Esophagus squamous epithelium (tissue), 5 donors: ENCODE results near the gene KCNJ6. TPM values are rescaled to one million over a fixed set of nuclear protein-coding genes. Genes with fewer than 3 reads are reported as not detected.
"Not testable (repeated sequence)": the region's sequence is repeated elsewhere in the genome, so short reads cannot be mapped to it uniquely, and the experiment has no call there.

Source experiments
- DNase-seq: peaks from one replicate; lab custom pipeline; 2025; lab: John Stamatoyannopoulos, UW
- H3K27ac ChIP-seq, 4 donors: fragments of 200-600 bp; sonication (generic); one replicate each; pipeline ENCODE4 v1.5.1; 2016 to 2019; ENCODE audit warnings: mild to moderate bottlenecking in 1 of 4
- H3K27me3 ChIP-seq, 4 donors: fragments of 200-600 bp; sonication (generic); 1 replicate in 3 of 4; 2 replicates in 1 of 4; pipeline versions ENCODE4 v1.5.1 to v1.6.0; 2017 to 2021; ENCODE audit warnings: antibody characterized with exemption in 1 of 4
- H3K36me3 ChIP-seq, 3 donors: fragments of 200-600 bp; sonication (generic); one replicate each; pipeline ENCODE4 v1.5.1; 2016 to 2019
- H3K4me1 ChIP-seq, 3 donors: fragments of 200-600 bp; sonication (generic); one replicate each; pipeline ENCODE4 v1.5.1; 2017 to 2019
- H3K4me3 ChIP-seq, 4 donors: fragments of 200-600 bp; sonication (generic); 1 replicate in 3 of 4; 2 replicates in 1 of 4; pipeline ENCODE4 v1.5.1; 2016 to 2019; ENCODE audit warnings: mild to moderate bottlenecking in 2 of 4, moderate library complexity in 1 of 4
- H3K9me3 ChIP-seq, 3 donors: fragments of 200-600 bp; sonication (generic); one replicate each; pipeline ENCODE4 v1.5.1; 2016 to 2019
- POLR2A ChIP-seq, 4 donors: fragments of 450-650 bp; IDR thresholded peaks; one replicate each; pipeline ENCODE4 v1.6.1; 2017; ENCODE audit warnings: antibody characterized with exemption in 4 of 4, mild to moderate bottlenecking in 4 of 4, moderate library complexity in 3 of 4
- WGBS, 2 donors: methylation state at CpG; one replicate each; pipeline ENCODE4 v1.1.5; 2018; 5-methylcytosine and 5-hydroxymethylcytosine counted together
- intact Hi-C: fragments of 100-400 bp; cut with DNase I; formaldehyde crosslinking; loops from one replicate; pipeline ENCODE4 v1.15.0; 2022
- total RNA-seq, 4 donors: library from RNA; depleted of rRNA; stranded (reverse); fragments of >200 nt; gene quantifications; one replicate each; pipeline ENCODE4 v1.1.0, GENCODE V29; 2016
- TF ChIP-seq, protein P1 (sequence below), 6 experiments: fragments of 450-650 bp in 4 of 6; fragments of 200-600 bp in 2 of 6; sonication (generic) in 2 of 6; IDR thresholded peaks; one replicate each; pipeline ENCODE4 v1.5.1; 2016 to 2019; ENCODE audit warnings: antibody characterized with exemption in 6 of 6, mild to moderate bottlenecking in 4 of 6, moderate library complexity in 4 of 6
- donor health status: DM: yes; HTN: yes; CAD: no.

Gene KCNJ6
- total RNA-seq, 4 donors from 2014 or later: not detected

DNA sequence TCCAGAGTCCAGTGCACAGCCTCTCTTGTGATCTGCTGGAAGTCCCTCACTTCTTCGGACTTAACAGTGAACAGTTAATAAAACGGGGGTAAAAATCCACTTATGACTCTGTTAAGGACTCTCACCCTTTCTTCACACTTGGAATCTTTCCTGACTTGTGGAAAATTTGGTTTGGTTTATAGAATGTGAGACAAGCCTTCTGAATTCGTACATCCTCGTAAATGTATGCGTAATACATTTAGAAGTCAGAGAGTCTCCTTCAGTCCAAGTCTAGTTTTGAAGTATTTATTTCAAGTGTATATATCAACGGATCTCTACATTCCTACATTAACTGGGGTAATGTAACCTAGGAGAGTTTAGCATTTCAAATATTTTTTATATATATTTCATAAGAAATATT is 270.4 kb downstream of the KCNJ6 start:
- Histone ChIP-seq H3K27me3 (peaks cover 0 to 8% (median 0%) of the 10 kb centered on the region in 4 donors), H3K36me3 (no peaks in the 10 kb centered on the region), H3K4me1 (peaks cover 0 to 24% (median 5%) of the 10 kb centered on the region in 3 donors), H3K9me3 (no peaks in the 10 kb centered on the region), H3K27ac (no peak overlapping the region), H3K4me3 (no peak overlapping the region)
- 52 to 70% methylated on average over 6 of the region's 6 CpGs for WGBS, 2 donors
- intact Hi-C loops: no loop called here
- no peak for DNase-seq
- TF ChIP-seq, protein P1, sequence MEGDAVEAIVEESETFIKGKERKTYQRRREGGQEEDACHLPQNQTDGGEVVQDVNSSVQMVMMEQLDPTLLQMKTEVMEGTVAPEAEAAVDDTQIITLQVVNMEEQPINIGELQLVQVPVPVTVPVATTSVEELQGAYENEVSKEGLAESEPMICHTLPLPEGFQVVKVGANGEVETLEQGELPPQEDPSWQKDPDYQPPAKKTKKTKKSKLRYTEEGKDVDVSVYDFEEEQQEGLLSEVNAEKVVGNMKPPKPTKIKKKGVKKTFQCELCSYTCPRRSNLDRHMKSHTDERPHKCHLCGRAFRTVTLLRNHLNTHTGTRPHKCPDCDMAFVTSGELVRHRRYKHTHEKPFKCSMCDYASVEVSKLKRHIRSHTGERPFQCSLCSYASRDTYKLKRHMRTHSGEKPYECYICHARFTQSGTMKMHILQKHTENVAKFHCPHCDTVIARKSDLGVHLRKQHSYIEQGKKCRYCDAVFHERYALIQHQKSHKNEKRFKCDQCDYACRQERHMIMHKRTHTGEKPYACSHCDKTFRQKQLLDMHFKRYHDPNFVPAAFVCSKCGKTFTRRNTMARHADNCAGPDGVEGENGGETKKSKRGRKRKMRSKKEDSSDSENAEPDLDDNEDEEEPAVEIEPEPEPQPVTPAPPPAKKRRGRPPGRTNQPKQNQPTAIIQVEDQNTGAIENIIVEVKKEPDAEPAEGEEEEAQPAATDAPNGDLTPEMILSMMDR (IDR thresholded peaks at IDR 0.05): no peak
- no peak for TF ChIP-seq POLR2A (IDR thresholded peaks at IDR 0.05)

DNA sequence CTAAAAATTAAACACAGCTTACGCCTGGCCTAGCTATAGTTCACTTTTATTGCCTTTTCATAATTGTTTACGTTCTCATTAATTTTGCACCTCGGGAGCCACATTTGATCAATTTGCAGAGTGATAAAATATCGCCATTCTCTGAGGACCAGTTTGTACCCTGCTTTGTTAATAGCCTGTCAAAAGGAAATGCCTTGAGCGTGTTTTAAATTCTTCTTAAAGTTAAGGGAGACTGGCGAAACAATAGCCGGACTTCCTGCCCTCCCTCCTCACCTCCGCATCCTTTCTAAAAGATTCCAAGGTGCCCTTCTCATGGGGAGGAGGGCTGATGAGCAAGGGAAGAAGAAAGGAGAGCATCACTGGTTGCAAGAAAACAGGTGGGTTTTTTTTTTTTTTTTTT is 271.6 kb downstream of the KCNJ6 start:
- WGBS, 2 donors: 57 to 58% methylated on average over 7 to 8 of the region's 8 CpGs
- Histone ChIP-seq H3K9me3 (no peaks in the 10 kb centered on the region), H3K27me3 (peaks cover 0 to 8% (median 0%) of the 10 kb centered on the region in 4 donors), H3K27ac (no peak overlapping the region), H3K4me3 (no peak overlapping the region), H3K4me1 (peaks cover 0 to 24% (median 5%) of the 10 kb centered on the region in 3 donors), H3K36me3 (no peaks in the 10 kb centered on the region)
- TF ChIP-seq, protein P1 (IDR thresholded peaks at IDR 0.05): no peak
- TF ChIP-seq POLR2A (IDR thresholded peaks at IDR 0.05): no peak
- no peak for DNase-seq
- intact Hi-C loops: no loop called here

DNA sequence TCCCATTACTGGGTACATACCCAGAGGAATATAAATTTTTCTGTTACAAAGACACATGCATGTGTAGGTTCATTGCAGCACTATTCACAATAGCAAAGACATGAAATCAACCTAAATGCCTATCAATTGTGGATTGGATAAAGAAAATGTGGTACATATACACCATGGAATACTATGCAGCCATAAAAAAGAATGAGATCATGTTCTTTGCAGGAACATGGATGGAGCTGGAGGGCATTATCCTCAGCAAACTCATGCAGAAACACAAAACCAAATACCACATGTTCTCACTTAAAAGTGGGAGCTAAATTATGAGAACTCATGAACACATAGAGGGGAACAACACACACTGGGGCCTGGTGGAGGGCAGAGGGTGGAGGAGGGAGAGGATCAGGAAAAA is 272.4 kb downstream of the KCNJ6 start:
- H3K27me3 ChIP-seq, H3K4me3 ChIP-seq, H3K36me3 ChIP-seq, DNase-seq, H3K27ac ChIP-seq, intact Hi-C loops, H3K9me3 ChIP-seq: not testable (repeated sequence)
- H3K4me1 ChIP-seq: peaks cover 0 to 24% (median 5%) of the 10 kb centered on the region in 3 donors

DNA sequence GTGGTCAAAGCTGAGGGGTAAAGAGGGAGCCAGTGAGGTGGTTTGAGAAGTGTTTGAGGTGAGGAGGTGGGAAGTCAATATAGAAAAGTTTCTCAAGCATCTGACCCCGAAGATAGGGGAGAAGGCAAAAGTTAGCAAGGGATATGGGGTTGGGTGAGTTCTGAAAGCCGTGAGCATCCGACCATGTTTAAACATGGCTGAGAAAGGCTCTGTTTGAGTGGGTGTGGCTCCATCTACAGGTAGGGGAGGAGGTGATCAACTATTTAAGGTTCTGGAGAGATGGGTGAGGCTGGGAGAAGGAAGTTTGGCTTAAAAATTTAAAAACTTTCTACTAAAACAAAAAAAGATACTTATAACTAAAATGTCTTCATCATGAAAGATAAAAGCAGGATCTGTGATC is 273.8 kb downstream of the KCNJ6 start:
- peaks cover 0 to 8% (median 0%) of the 10 kb centered on the region in 4 donors for H3K27me3 ChIP-seq
- H3K9me3 ChIP-seq: no peaks in the 10 kb centered on the region
- no peak overlapping the region for H3K4me3 ChIP-seq
- H3K27ac ChIP-seq: no peak overlapping the region
- DNase-seq: no peak
- WGBS, 2 donors: 38 to 55% methylated on average over 3 of the region's 3 CpGs
- intact Hi-C loops: no loop called here
- no peaks in the 10 kb centered on the region for H3K36me3 ChIP-seq
- TF ChIP-seq, protein P1 (IDR thresholded peaks at IDR 0.05): peak in 5 of 6 experiments; percentile 7 to 57 (median 26)
- TF ChIP-seq POLR2A (IDR thresholded peaks at IDR 0.05): no peak
- H3K4me1 ChIP-seq: peaks cover 0 to 15% (median 3%) of the 10 kb centered on the region in 3 donors

DNA sequence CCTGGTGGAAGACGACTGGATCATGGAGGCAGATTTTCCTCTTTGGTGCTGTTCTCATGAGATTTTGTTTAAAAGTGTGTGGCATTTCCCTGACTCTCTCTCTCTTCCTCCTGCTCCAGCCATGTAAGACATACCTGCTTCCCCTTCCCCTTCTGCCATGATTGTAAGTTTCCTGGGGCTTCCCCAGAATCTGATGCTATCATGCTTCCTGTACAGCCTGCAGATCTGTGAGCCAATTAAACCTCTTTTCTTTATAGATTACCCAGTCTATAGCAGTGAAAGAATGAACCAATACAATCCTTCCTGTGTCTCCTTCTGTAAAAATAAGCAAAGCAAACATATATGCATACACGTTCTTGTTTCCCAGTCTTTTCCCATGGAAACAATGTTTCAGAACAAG is 276.5 kb downstream of the KCNJ6 start:
- H3K4me3 ChIP-seq: no peak overlapping the region
- intact Hi-C loops: no loop called here
- TF ChIP-seq POLR2A (IDR thresholded peaks at IDR 0.05): no peak
- TF ChIP-seq, protein P1 (IDR thresholded peaks at IDR 0.05): no peak
- peaks cover 0 to 8% (median 0%) of the 10 kb centered on the region in 4 donors for H3K27me3 ChIP-seq
- 61 to 70% methylated on average over 2 of the region's 2 CpGs for WGBS, 2 donors
- H3K27ac ChIP-seq: no peak overlapping the region
- peaks cover 0 to 13% (median 6%) of the 10 kb centered on the region in 3 donors for H3K4me1 ChIP-seq
- no peak for DNase-seq
- no peaks in the 10 kb centered on the region for H3K36me3 ChIP-seq
- H3K9me3 ChIP-seq: no peaks in the 10 kb centered on the region
